ENCODE data around the gene IGHMBP2. TPM values are rescaled to one million over a fixed set of nuclear protein-coding genes. Genes with fewer than 3 reads are reported as not detected.

The IGHMBP2 gene
- total RNA-seq, 1 experiment from 2014 or later = 19.3 TPM

DNA sequence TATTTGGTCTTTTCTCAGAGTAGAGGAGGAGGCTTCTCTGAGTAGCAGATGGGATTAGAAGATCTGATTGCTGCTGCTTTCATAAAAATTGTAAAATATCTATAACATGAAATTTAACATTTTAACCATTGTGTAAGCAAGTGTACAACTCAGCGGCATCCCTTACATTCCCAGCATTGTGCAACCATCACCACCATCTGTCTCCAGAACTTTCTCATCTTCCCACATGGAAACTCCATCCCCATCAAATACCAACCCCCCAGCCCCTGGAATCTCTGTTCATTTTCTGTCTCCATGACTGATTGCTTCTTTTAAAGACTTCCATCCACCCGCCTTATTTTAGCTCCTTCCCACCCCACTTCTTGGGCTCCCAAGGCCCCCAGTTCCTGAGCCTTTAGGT, 44.8 kb downstream of the IGHMBP2 start:
- DNase-seq (ENCODE audit: low read depth, low spot score) = no peak
- no peaks in the 10 kb centered on the region for H3K9me3 ChIP-seq (ENCODE audit: control insufficient read depth in 1 of 2, insufficient read depth in 1 of 2, low read depth in 1 of 2, low read length in 2 of 2)
- no peaks in the 10 kb centered on the region for H4K20me1 ChIP-seq (ENCODE audit: insufficient read depth)
- ATAC-seq = no peak
- intact Hi-C loops (cut with micrococcal nuclease) = no loop called here
- H3K79me2 ChIP-seq (ENCODE audit: insufficient read depth, low read length) = no peaks in the 10 kb centered on the region
- no peaks in the 10 kb centered on the region for H3K36me3 ChIP-seq (ENCODE audit: control insufficient read depth in 1 of 2, insufficient read depth in 2 of 2, low read length in 2 of 2)
- H2AFZ ChIP-seq (ENCODE audit: low read depth, low read length, poor library complexity, severe bottlenecking) = no peak overlapping the region
- H3K9ac ChIP-seq (ENCODE audit: low read length) = no peak overlapping the region
- no peak overlapping the region for H3K27ac ChIP-seq (ENCODE audit: low read depth, low read length)
- ChIA-PET POLR2A (no interaction called here), RAD21 (ENCODE audit: low non-redundant PET in 1 of 2, low total read pairs in 2 of 2, uncharacterized antibody in 2 of 2, unreplicated experiment in 2 of 2) (no interaction called here), CTCF (no interaction called here)
- TF ChIP-seq CBX3 (IDR thresholded peaks at IDR 0.05; ENCODE audit: low read depth) = no peak
- no peak for TF ChIP-seq YY1 (IDR thresholded peaks at IDR 0.05; ENCODE audit: extremely low read depth, insufficient replicate concordance, low read depth, low read length)
- TF ChIP-seq, protein P1, sequence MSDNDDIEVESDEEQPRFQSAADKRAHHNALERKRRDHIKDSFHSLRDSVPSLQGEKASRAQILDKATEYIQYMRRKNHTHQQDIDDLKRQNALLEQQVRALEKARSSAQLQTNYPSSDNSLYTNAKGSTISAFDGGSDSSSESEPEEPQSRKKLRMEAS (IDR thresholded peaks at IDR 0.05) = no peak
- no peak for TF ChIP-seq SIN3A (IDR thresholded peaks at IDR 0.05; ENCODE audit: low read depth)
- no peak for TF ChIP-seq POLR2A (IDR thresholded peaks at IDR 0.05; ENCODE audit: borderline replicate concordance, extremely low read depth, insufficient read depth, insufficient read length)
- no peak for TF ChIP-seq POLR2AphosphoS5 (IDR thresholded peaks at IDR 0.05; ENCODE audit: low read depth, low read length)
- TF ChIP-seq RAD21 (IDR thresholded peaks at IDR 0.05; ENCODE audit: low read depth) = no peak
- TF ChIP-seq, protein P2, sequence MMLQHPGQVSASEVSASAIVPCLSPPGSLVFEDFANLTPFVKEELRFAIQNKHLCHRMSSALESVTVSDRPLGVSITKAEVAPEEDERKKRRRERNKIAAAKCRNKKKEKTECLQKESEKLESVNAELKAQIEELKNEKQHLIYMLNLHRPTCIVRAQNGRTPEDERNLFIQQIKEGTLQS (IDR thresholded peaks at IDR 0.05) = no peak
- TF ChIP-seq, protein P3, sequence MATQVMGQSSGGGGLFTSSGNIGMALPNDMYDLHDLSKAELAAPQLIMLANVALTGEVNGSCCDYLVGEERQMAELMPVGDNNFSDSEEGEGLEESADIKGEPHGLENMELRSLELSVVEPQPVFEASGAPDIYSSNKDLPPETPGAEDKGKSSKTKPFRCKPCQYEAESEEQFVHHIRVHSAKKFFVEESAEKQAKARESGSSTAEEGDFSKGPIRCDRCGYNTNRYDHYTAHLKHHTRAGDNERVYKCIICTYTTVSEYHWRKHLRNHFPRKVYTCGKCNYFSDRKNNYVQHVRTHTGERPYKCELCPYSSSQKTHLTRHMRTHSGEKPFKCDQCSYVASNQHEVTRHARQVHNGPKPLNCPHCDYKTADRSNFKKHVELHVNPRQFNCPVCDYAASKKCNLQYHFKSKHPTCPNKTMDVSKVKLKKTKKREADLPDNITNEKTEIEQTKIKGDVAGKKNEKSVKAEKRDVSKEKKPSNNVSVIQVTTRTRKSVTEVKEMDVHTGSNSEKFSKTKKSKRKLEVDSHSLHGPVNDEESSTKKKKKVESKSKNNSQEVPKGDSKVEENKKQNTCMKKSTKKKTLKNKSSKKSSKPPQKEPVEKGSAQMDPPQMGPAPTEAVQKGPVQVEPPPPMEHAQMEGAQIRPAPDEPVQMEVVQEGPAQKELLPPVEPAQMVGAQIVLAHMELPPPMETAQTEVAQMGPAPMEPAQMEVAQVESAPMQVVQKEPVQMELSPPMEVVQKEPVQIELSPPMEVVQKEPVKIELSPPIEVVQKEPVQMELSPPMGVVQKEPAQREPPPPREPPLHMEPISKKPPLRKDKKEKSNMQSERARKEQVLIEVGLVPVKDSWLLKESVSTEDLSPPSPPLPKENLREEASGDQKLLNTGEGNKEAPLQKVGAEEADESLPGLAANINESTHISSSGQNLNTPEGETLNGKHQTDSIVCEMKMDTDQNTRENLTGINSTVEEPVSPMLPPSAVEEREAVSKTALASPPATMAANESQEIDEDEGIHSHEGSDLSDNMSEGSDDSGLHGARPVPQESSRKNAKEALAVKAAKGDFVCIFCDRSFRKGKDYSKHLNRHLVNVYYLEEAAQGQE (IDR thresholded peaks at IDR 0.05; ENCODE audit: low read depth) = no peak
- TF ChIP-seq, protein P4, sequence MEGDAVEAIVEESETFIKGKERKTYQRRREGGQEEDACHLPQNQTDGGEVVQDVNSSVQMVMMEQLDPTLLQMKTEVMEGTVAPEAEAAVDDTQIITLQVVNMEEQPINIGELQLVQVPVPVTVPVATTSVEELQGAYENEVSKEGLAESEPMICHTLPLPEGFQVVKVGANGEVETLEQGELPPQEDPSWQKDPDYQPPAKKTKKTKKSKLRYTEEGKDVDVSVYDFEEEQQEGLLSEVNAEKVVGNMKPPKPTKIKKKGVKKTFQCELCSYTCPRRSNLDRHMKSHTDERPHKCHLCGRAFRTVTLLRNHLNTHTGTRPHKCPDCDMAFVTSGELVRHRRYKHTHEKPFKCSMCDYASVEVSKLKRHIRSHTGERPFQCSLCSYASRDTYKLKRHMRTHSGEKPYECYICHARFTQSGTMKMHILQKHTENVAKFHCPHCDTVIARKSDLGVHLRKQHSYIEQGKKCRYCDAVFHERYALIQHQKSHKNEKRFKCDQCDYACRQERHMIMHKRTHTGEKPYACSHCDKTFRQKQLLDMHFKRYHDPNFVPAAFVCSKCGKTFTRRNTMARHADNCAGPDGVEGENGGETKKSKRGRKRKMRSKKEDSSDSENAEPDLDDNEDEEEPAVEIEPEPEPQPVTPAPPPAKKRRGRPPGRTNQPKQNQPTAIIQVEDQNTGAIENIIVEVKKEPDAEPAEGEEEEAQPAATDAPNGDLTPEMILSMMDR (IDR thresholded peaks at IDR 0.05 in 2 of 3, conservative IDR thresholded peaks at IDR 0.05 in 1 of 3; ENCODE audit: borderline replicate concordance in 1 of 3, insufficient read depth in 1 of 3, low read depth in 2 of 3, low read length in 2 of 3) = no peak
- no peak for TF ChIP-seq ZNF274 (IDR thresholded peaks at IDR 0.05; ENCODE audit: low read depth, low read length)
- no peak for TF ChIP-seq JUND (IDR thresholded peaks at IDR 0.05)
- TF ChIP-seq, protein P5, sequence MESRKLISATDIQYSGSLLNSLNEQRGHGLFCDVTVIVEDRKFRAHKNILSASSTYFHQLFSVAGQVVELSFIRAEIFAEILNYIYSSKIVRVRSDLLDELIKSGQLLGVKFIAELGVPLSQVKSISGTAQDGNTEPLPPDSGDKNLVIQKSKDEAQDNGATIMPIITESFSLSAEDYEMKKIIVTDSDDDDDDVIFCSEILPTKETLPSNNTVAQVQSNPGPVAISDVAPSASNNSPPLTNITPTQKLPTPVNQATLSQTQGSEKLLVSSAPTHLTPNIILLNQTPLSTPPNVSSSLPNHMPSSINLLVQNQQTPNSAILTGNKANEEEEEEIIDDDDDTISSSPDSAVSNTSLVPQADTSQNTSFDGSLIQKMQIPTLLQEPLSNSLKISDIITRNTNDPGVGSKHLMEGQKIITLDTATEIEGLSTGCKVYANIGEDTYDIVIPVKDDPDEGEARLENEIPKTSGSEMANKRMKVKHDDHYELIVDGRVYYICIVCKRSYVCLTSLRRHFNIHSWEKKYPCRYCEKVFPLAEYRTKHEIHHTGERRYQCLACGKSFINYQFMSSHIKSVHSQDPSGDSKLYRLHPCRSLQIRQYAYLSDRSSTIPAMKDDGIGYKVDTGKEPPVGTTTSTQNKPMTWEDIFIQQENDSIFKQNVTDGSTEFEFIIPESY (IDR thresholded peaks at IDR 0.05; ENCODE audit: extremely low read depth, insufficient replicate concordance, low read length) = no peak
- no peak for TF ChIP-seq SP1 (IDR thresholded peaks at IDR 0.05; ENCODE audit: low read depth)
- no peak for TF ChIP-seq EZH2phosphoT487 (IDR thresholded peaks at IDR 0.05; ENCODE audit: borderline replicate concordance)
- TF ChIP-seq SRF (IDR thresholded peaks at IDR 0.05; ENCODE audit: low read depth) = no peak
- no peak for TF ChIP-seq TCF7L2 (IDR thresholded peaks at IDR 0.05; ENCODE audit: borderline replicate concordance, extremely low read depth, insufficient read depth, insufficient read length)
- no peak for TF ChIP-seq FOSL1 (IDR thresholded peaks at IDR 0.05; ENCODE audit: low read depth)
- BruUV-seq (replicated peaks) = no TSS peak
- H3K27me3 ChIP-seq (ENCODE audit: insufficient read depth, low read length) = no peaks in the 10 kb centered on the region
- H3K4me2 ChIP-seq (ENCODE audit: low read length) = no peak overlapping the region
- H3K4me3 ChIP-seq (replicated peaks in 1 of 2; ENCODE audit: low read depth in 1 of 2, low read length in 2 of 2) = no peak overlapping the region
- H3K9me2 ChIP-seq (ENCODE audit: insufficient read depth) = no peaks in the 10 kb centered on the region
- no peaks in the 10 kb centered on the region for H3K4me1 ChIP-seq (ENCODE audit: control insufficient read depth in 1 of 2, insufficient read depth in 2 of 2, low read length in 2 of 2)

All from HCT116 (cell line).